ENCODE measurements around the gene ASIC2.
A peak's percentile ranks its signal among the peaks of the same experiment; 100 is the strongest.

Gene ASIC2

DNA sequence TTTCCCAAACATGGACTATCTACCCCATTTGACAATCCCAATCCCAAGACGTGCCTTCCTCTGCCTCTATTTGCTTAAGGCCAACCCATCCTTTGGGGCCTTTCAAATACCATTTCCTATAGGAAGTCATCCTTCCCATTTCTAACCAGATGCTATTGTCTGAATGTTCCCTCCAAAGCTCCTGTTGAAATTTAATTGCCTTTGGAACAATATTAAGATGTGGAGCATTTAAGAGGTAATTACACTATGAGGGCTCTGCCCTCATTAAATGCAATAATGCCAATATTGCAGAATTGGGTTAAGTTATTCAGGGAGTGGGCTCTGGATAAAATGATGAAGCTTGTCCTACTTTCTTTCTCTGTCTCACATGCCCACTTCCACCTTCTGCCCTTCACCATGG, 125.4 kb downstream of the ASIC2 start:
- DNase-seq (ENCODE audit: insufficient read length, low spot score) (no peak), FAIRE-seq (no peak)

DNA sequence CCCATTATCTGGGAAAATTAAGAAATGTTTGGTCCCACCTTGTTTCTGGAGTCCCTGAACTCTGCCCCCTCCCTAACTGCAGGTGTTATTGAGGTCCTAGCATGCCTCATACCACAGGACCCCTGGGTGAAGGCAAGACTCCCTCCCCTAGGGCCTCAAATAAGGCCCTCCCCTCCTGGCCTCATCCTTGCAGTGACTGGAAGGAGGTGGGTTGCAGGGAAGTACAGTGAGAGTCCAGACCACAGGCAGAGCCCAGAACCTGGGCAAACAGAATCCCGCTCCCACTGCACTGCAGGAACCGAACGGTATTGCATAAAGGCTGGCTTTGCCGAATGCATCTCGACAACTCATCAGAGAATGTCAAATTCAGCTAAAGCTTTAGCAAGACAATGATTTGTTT, 126.6 kb downstream of the ASIC2 start:
- FAIRE-seq (no peak), DNase-seq (ENCODE audit: insufficient read length, low spot score) (no peak)

DNA sequence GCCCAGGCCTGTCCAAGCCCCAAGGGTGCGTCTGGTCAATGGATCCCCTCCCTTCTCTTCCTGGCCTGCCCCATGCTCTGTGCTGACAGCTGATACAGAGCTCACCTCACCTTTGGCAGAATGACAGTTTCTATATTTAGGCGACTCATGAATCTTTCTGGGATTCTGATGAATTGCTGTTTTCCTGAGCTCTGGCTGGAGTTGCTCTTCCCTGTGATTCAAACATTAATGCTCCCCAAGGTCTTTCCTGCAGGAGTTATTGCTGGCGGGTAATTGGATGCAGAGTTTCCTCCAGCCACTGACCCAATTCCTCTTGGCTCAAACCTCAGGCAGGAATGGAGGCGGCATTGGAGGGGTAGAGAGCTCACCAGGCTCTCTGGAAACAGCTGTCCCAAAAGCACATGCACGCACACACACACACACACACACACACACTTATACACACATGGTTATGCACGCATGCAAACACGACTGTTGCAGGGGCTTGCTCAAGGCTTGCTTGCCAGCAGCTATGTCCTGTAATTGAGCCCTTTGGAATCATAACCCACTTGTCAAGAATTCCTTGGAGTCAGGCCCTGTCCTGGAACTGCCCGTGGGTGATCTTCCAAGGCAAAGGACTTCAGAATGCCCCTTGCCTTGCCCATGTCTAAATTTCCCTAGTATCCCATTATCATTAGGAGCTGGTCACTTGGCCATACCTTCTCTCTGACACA, 128.8 kb downstream of the ASIC2 start:
- FAIRE-seq = no peak
- DNase-seq (ENCODE audit: insufficient read length, low spot score) = no peak

DNA sequence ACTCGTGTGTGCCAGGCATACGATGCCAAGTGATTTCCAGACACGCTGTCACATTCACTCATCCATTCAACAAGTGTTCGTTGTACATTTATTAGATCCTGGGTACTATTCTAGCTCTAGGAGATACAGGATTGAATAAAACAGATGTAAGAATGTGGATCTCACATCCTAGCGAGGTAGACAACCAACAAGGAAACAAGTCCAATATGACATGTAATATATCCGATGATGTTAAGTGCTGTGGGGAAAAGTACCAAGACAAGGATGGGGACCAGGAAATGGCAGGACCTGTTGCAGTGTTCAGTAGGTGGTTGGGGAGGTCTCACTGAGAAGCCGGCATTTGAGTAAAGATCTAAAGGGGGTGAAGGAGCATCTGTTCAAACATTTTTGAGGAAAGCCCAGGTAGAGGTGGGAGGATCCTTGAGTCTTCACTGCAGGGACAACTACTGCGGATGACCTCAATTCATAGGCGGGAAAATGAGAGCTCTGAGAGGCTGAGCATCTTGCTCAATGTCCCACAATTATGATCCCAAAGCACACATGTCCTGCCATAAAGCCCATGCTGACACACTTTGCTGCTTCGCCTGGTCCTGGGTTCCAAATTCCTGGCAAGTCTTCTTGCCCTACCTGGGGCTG, 129.4 kb downstream of the ASIC2 start:
- DNase-seq (ENCODE audit: insufficient read length, low spot score) (no peak), FAIRE-seq (no peak)

DNA sequence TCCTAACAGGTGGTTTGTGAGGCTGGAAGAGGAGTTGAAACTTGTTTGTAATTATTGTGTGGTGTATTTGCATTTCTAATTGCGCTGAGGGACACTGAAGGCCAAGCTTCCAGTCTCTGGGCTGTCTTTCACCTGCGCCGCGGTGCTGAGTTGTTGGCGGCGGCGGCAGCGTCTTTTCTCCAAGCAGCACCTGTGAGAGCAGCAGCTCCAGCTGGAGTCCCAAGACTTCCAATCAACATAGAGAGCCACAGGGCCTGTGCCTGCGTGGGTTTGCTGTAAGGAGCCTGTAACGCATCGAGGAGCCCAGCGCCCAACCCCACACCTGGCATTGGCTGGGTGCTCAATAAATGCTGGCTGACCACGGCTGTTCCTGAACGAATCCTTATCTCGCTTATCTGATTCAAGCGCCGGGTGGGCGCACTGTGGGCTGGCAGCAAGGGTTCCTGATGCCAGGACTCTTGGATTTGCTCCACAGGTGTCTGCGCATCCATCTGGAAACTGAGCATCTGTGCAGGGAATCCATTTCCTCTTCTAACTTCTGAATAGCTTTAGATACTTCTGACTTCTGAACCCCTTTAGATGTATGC, 138.1 kb downstream of the ASIC2 start:
- no peak for FAIRE-seq

DNA sequence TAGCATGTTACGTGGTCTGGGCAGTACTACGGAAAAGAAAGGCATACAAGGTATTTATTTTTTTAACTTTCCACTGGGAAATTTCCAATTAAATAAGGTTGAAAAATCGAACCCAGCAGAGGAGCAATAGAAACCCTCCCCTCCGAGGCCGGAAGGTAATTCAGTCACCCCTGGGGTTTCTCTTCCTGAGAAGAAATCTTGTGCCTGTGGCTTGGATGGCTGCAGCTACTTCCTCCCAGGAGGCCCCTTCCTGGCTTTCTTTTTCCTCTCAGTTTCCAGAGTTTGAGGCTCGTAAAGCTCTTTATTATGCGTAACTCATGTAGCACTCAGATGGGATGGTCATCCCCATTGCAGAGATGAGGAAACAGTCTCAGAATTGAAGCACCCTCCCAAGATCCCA, 140.3 kb downstream of the ASIC2 start:
- FAIRE-seq (no peak), DNase-seq (ENCODE audit: insufficient read length, low spot score) (no peak)

More for the DNA sequence above, 138.1 kb downstream of the ASIC2 start:
- no peak for DNase-seq (ENCODE audit: insufficient read length, low spot score)

DNA sequence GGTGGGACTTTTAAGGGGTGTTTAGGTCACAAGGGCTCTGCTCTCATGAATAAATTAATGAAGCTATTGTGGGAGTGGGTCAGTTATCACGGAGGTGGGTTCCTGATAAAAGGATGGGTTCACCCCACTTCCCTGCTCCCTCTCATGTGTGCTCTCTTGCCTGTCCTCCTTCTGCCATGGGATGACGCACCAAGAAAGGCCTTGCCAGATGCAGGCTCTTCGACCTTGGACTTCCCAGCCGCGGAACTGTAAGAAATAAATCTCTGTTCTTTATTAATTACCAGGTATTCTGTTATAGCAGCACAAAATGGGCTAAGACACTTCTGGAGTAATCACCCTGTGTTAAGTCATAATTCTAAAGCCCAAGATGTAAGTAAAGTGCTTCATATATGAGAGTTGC, 141.5 kb downstream of the ASIC2 start:
- no peak for FAIRE-seq
- no peak for DNase-seq (ENCODE audit: insufficient read length, low spot score)

DNA sequence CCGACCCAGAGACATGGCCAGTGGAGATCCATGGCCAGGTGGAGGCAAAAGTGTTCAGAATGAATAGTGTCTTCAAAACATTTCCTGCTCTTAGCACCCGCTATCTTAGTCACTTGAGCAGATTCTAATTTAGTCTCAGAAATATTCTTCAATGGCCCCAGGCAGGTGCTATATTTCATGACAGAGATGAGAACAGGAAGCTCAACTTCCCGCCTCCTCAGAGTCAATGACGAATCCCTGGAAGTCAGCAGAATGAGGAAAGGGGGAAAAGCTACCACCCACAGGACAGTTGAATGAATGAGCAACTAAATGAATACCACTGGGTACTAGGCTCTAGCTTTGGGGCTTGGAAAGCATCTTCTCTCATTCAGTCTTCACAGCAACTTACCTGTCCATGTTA, 147.2 kb downstream of the ASIC2 start:
- DNase-seq (ENCODE audit: insufficient read length, low spot score) (no peak), FAIRE-seq (no peak)

DNA sequence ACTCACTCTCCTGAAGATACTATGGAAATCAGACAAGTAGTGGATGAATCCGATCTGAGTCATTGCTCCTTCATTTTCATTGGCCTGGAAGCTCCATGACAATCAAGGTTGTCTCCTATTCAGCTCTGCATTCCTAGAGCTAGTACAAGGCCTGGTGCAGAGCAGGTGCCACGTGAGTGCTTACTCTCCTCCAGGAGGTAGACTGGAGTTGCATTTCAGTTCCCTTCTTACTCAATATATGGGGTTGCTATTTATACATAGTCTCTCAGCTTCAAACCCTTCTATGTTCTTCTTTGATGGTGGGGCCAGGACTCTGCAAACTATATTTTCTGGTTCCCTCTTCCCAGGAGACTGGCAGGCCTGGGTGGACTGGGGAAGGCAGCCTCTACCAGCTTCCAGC, 148.3 kb downstream of the ASIC2 start:
- FAIRE-seq (no peak), DNase-seq (ENCODE audit: insufficient read length, low spot score) (no peak)

DNA sequence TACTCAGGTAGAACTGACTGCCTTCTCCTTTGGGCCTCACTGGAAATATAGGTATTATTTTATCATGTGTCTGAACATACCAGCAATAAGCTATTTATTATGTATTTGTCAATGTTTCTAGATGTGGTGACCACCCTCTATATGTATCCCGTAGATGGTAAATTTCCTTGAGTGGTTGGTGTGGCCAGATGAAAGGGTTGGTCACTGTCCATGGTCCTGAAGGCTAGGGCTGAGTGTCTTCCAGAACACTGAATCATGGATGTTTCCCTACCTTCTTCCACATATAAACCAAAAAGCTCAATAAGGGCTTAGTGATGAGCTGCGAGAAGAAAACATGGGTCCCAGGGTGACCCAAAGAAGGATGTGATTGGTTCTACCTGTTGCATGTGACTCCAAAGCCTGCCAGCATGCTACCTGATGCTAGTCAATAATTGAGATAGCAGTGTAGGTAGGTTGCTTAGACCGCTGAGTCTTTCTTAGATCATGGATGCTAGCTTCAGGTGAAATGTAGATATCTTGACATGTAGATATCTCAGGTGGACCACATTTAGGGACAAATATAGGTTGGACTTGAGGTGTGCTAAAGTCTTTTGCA, 150.3 kb downstream of the ASIC2 start:
- no peak for FAIRE-seq
- peak; percentile 11 for DNase-seq (ENCODE audit: insufficient read length, low spot score)

DNA sequence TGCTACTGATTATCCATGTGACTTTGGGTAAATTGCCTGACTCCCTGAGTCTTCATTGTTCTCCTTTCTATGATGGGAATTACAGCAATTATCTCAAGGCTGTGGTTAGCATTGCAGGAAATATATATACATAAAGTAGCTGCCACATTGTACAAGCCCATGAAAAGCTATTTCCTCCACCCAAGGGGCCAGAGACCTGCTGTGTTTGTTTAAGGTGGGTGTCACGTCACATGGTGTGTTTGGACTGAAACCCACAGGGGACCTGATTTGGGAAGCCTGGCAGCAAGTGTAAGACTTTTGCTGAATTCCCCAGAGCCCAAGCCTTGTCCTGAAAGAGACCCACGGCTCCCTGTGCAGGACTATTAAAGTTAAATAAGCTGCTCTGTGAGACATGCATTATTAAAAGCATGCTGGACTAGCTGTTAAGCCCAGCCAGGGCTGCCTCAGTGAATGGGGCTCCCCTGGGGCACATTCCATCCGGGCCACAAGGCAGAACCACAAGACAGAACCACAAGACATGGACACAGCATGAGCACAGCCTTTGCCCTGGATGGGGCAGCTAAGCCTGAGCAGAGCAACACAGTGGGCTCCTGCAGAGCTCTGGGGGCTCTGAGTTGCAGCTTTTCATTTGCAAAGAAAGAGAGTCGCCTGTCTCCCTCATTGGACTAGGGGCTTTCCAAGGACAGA, 152.5 kb downstream of the ASIC2 start:
- FAIRE-seq = no peak
- no peak for DNase-seq (ENCODE audit: insufficient read length, low spot score)

DNA sequence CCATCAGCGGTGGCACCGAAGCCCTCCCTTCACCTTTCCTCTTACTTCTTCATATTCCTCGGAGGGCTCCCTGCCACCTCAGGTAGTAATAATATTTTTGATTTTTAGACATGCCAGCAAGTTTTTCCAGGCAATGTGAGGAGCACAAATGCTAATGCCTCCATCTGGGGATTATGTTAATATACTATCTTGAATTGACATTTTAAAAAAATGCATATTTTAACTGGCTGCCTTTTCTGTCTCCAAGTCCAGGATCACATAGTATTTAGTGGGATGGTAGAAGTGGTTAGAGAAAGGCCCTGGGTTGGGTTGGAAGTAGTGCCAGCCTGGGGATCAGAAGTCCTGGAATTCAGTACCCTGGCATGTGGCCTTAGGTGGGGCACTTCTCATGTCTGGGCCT, 154.5 kb downstream of the ASIC2 start:
- DNase-seq (ENCODE audit: insufficient read length, low spot score) = no peak
- FAIRE-seq = no peak

DNA sequence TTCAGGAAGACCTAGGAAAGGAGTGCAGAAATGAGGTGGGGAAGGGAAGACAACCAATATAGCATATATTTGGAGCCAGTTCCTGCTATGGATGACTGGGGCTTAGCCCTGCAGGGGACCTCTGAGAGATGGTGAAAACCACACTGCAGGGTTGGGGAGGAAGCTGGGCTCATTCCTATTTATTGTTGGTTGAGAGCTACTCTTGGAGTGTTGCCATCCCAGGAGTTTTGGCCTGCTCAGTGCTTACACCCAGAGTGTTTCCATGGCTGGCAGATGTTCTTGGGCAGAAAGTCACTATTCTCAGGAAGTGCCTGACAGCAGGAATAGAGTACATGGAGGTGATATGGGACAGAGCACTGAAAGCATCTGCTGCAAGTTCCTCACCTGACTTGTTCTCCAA, 155.7 kb downstream of the ASIC2 start:
- no peak for DNase-seq (ENCODE audit: insufficient read length, low spot score)
- FAIRE-seq = no peak

DNA sequence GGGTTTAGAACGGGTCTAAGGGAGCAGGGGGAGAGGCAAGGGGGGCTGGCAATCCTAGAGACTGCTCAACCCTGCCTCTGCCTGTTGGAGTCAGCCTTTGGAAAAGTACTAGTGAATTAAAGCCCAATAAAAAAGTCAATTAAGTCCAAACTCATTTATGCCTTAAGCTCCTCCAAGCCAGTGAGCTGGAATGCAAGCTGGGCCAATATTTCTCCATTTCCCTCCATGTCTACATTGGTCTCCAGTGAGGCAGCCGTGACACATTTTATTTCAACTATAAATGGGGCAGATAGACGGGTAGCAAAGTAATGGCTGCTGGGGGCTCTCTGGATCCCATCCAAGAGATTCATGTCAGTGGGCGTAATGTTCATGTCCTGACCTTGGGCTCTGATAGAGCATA, 157.4 kb downstream of the ASIC2 start:
- FAIRE-seq = no peak
- no peak for DNase-seq (ENCODE audit: insufficient read length, low spot score)

DNA sequence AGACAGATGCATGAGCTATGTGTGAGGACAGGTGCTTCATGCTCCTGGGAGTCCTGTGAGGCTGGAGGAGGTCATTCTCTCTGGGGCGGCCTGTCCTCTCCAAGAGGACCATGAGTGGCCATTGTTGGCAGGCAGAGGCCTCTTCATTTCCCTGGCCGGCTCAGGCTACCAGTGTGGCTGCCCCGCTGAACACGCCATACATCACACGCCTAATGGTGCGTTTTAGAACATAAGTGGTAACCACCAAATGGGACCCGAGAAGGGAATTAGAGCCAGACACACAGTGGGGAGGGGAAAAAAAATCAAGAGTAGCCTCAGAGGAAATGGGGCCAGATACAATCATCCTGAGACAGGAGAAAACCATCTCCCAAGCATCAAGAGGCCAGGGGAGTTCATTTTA, 161.5 kb downstream of the ASIC2 start:
- FAIRE-seq = no peak
- no peak for DNase-seq (ENCODE audit: insufficient read length, low spot score)

DNA sequence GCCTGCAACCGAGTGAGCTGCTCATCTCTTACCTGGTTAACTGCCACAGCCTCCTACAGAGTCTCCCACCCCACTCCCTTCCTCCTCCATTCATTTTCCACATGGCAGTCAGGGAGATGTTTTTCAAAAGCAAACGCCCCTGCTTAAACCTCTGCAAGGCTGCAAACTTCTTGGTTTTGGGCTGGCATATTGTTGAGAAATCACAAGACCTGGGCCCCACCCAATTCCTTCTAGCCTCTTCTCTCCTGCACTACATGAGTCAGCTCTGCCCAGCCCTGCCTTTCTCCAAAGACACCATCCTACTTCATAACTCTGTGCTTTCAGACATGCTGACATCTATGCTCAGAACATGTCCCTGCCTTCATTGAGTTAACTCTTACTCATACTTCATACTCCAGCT, 165.4 kb downstream of the ASIC2 start:
- FAIRE-seq (no peak), DNase-seq (ENCODE audit: insufficient read length, low spot score) (no peak)

DNA sequence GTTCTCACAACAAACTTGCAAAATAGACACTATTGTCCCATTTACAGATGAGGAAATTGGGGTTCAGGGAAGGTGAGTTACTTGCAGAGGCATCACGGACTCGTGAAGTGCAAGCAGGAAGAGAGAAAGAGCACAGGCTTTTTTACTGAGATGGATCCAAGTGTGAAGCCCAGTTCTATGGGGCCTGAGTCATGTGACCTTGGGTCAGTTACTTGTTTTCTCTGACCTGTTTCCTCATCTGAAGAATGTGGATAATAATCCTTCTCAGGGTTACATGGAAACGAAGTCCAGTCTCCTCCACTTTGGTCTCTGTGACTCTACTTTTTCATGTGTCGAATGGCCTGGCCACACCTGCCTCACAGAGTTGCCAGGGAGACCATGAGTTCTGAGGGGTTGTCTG, 167.0 kb downstream of the ASIC2 start:
- no peak for DNase-seq (ENCODE audit: insufficient read length, low spot score)
- no peak for FAIRE-seq

DNA sequence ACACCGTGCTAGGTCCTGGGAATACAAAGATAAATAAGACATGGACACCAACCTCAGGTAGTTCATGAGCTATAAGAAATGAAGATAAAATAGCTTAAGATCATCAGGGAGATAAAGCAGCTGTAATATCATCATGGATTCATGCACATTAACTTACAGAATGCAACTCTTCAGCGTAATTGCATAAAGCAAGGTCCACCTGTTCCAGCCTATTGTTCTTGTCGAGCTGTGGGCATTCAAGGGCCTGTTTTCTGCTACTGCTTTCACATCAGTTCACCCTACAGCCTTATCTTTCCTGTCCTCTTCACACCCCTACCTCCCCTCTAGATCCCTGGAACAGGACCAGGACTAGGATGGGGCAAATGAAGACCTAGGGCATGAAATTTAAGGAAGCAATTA, 167.5 kb downstream of the ASIC2 start:
- no peak for FAIRE-seq
- DNase-seq (ENCODE audit: insufficient read length, low spot score) = no peak

DNA sequence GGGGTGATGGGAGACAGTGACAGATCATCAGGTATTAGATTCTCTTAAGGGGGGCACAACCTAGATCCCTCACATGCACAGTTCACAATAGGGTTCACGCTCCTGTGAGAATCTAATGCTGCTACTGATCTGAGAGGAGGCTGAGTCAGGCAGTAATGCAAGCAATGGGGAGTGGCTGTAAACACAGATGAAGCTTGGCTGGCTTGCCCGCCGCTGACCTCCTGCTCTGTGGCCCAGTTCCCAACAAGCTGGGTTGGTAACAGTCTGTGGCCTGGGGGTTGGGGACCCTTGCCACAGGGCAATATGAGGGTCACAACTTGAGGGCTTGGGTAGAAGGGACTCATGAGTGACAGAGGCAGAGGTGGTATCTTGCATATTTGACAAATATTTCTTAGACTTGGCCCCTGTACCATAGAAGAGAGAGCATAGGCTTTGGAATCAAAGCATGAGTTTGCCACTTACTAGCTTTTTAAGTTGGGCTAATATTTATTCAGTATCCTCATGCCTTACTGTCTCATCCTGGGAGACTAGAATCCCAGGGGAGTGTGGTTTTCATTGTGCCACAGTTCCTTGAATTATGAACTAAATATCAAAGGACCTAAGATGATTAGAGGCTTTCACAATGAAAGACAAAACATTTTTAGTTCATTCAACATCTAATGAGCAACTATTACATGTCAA, 168.1 kb downstream of the ASIC2 start:
- DNase-seq (ENCODE audit: insufficient read length, low spot score) (no peak), FAIRE-seq (no peak)

DNA sequence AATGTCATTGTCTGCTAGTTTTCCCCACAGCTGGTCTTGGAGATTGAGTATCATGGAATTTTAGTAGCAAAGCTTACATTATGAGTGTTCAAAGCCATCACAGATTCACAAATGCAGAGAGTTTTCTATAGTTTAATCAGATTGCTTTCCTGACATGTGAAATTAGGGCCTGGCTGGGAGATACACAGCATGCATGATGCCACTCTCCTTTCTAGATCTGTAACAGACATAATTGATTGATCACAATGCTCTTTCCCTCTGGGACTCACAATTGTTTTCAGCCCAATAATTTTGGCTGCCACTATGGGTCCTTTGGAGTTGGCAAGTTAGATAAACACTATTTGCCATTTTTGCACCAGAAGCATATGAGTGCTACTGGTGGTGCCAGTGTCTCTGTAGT, 168.9 kb downstream of the ASIC2 start:
- no peak for FAIRE-seq
- DNase-seq (ENCODE audit: insufficient read length, low spot score) = no peak

DNA sequence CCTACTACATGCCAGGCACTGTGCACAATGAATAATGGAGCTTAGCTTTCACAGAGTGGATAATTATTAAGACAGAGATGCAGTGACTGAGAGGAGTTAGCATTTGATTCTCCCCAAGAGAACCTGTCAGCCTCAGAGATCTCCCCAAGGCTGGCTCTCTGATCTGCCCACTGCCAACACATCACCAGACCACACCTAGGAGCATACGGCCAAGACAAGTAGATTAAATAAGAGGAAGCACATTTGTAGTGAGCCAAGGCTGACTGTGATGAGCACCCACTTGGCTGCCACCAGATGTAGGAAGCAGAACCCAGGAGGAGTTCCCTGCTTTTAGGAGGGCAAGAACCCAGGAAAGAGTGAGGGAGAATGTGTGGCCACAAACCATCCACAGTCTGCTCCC, 171.3 kb downstream of the ASIC2 start:
- no peak for FAIRE-seq
- DNase-seq (ENCODE audit: insufficient read length, low spot score) = no peak

Data from HTR-8/SVneo (cell line).